HG03066 (cell line): Measurements from ENCODE around the gene PLXNC1.
A peak's percentile ranks its signal among the peaks of the same experiment; 100 is the strongest.
"Not testable (repeated sequence)": the region's sequence is repeated elsewhere in the genome, so short reads cannot be mapped to it uniquely, and the experiment has no call there.

Experiments
- ATAC-seq: cut with Tn5 transposase; IDR thresholded peaks from one replicate; pipeline ENCODE4 v1.9.1; 2021; ENCODE audit warnings: low read depth; ENCODE audit not compliant: unreplicated experiment

PLXNC1 gene

DNA sequence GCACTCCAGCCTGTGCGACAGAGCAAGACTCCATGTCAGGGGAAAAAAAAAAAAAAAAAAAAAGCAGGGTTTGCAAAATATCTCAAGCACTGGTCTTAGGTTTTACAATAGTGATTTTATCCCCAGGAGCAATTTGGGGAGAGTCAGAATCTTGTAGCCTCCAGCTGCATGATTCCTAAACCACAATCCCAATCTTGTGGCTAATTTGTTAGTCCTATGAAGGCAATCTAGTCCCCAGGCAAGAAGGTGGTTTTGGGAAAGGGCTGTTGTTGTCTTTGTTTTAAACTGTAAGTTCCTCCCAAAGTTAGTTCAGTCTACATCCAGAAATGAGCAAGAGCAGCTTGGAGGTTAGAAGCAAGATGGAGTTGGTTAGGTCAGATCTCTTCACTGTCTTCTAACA is 135.7 kb downstream of the PLXNC1 start:
- no peak for ATAC-seq

DNA sequence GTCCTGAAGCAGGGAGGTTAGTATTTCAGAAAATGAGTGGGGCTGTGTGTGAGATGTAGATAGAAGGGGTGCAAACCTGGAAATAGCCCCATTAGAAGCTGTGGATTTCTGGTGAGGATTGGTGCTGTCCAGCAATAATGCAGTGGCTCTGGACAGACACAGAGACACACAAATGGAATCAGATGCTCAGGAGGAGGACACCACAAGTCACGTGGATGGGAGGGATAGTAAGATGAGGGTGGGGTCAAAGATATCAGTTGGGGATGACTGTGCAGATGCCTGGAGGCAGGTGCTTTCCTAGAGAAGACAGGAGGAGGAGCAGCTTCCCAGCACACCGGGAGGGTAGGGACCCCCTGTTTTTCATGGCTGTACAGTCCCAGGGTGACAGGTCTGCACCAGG is 136.5 kb downstream of the PLXNC1 start:
- ATAC-seq: no peak

- no peak for ATAC-seq
These were observed 137.7 kb downstream of the PLXNC1 start for GRCh38 chr12:94285943-94286582.

DNA sequence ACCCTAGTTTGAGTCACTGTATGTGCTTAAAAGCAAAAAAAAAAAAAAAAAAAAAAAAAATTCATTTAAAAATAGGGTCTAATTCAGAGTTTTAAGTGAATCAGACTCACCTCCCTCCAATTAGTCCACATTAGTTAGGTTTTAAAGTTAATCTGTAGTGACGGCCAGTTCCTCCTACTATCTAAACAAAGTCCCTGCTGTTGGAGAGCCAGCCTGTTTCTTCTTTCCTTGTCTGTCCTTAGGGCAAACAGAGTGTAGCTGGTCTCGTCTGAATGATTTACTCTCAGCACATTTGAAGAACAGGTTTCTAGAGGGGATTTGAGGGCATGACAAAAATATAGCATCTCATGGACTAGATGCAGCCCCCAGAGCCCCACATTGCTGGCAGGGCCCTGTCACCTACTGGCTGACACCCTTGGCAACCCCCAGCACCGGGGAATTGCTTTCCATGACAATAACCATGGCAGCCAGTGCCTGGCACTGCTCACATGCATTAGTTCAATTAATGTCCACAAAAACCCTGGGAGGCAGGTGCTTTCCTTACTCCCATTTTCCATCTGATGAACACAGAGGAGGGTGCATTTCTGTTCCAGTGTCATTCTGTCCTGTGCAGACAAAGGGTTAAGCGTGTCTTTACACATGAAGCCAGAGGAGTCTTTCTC is 138.3 kb downstream of the PLXNC1 start:
- ATAC-seq: no peak

DNA sequence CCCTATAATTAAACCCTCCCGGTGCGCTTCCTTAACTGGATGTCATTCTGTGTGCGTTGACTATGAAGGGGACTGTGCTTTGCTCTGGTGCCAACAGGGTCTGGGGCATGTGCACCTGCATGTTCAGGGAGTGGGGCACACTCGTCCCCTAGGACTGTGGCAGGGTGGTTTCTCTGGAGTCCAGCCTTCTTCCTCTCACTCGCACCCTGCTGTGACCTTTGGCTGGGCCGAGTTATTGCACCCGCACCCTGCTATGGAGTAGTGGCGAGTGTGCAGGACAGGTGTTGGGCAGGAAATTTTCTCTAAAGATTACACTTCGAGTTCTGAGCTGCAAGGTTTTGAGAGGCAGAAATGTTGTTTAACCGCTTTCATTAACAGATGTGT is 138.9 kb downstream of the PLXNC1 start:
- ATAC-seq: no peak

- no peak for ATAC-seq
These were observed 141.3 kb downstream of the PLXNC1 start for GRCh38 chr12:94289461-94290312.

DNA sequence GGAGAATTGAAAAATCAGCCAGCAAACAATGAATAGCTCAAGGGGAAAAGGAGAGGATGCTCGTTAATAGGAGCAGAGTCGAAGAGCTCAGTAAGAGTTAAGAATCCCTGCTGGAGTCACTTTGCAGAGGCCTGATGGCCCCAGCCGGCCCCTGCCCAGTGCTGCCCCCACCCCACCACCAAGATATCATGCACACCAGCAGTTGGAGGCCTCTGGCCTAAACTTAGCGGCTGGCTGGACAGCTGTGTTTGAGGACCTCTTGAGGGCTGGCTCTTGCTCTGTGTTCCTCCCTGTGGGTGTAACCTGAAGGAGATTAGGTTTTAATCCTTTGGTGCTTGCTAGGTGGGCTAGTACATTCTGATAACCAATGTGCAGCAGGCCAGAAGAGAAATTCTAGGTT is 142.0 kb downstream of the PLXNC1 start:
- no peak for ATAC-seq

- no peak for ATAC-seq
These were observed 148.8 kb downstream of the PLXNC1 start for GRCh38 chr12:94297096-94297699.

GRCh38 chr12:94297876-94298505 is 149.6 kb downstream of the PLXNC1 start:
- no peak for ATAC-seq

DNA sequence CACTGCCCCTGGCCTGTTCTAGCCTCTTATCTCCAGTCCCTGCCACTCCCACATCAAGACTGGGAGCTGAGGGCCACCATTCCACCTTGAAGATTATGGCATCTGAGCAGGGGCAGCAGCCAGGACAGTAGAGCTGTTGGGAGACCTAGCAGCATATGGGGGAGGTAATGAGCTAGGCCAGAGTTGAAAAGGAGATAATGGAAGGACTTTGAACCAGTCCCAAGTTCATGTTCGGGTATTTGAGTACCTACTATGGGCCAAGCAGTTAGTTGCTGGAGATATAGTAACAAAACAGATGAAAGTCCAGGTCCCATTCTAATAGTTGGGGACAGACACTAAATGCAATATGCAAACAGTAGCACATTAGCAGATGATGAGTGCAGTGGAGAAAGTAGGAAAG is 151.5 kb downstream of the PLXNC1 start:
- ATAC-seq: no peak

DNA sequence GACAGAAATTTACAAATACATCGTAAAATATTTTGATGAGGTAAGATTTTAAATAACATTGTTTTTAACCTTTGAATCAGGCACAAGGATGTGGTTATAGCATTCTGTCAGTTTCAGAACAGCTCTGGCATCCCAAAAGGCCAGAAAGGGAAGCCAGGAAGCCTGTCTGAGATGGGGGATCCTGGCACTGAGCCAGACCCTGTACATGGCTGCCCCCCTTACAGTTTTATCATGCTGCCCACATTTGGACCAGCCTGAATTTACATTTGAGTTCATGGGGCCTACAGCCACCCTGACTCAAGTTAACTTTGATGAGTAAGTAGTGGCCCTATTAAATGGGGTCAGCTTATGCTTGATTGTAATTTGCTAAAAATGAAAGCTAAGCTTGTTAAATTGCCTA is 155.6 kb downstream of the PLXNC1 start:
- no peak for ATAC-seq

GRCh38 chr12:94304566-94305061 is 156.2 kb downstream of the PLXNC1 start:
- ATAC-seq: no peak

- peak; percentile 49 for ATAC-seq
These were observed 157.0 kb downstream of the PLXNC1 start for GRCh38 chr12:94305130-94305957.

GRCh38 chr12:94308612-94309011 is 160.2 kb downstream of the PLXNC1 start:
- no peak for ATAC-seq

DNA sequence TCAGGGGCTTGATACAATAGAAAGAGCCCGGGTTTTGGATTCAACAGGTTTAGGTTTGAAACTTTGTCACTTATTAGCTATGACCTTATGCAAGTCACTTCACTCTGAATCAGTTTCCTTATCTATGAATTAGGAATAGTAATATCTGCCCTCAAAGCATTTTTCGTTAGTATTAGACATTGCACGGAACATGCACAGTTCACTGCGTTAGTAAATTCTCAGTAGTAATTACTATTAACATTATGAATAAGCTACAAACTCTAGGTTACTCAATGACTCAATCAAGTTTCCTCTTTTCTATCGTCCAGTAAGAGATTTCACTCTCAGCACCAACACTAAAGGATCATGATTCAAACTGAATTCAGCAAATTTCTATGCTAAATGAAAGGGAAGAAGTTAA is 161.0 kb downstream of the PLXNC1 start:
- peak; percentile 75 for ATAC-seq

DNA sequence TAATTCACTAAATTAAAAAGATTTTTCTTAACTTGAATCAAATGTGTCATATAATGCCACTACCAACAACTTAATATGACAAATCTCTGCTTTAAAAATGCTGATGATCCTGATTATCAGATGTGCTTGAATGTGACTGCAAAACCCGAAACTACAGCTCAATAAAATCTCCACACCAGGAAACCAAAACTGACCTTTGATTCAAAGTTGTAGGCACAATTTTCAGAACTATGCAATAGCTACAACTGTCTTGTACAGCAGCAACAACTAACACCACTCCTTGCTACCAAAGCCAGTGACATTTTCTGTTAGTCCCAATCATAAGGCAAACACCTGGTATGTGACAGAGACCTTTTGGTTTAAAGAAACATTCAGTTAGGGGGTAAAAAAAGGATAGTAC is 164.0 kb downstream of the PLXNC1 start:
- ATAC-seq: no peak

GRCh38 chr12:94316600-94316999 is 168.2 kb downstream of the PLXNC1 start:
- not testable (repeated sequence) for ATAC-seq

GRCh38 chr12:94318181-94318580 is 169.8 kb downstream of the PLXNC1 start:
- peak; percentile 54 for ATAC-seq

GRCh38 chr12:94320109-94320508 is 171.7 kb downstream of the PLXNC1 start:
- no peak for ATAC-seq

- ATAC-seq: no peak
These were observed 174.0 kb downstream of the PLXNC1 start for GRCh38 chr12:94322346-94322745.
